Kidney tubule cell (primary cell): ENCODE data around the gene PILRA.
"Not testable (repeated sequence)": the region's sequence is repeated elsewhere in the genome, so short reads cannot be mapped to it uniquely, and the experiment has no call there.

ENCODE experiments used
- DNase-seq: peaks from one replicate; pipeline ENCODE4 v3.0.0-alpha.2; 2018; ENCODE audit warnings: low spot score

PILRA gene

DNA sequence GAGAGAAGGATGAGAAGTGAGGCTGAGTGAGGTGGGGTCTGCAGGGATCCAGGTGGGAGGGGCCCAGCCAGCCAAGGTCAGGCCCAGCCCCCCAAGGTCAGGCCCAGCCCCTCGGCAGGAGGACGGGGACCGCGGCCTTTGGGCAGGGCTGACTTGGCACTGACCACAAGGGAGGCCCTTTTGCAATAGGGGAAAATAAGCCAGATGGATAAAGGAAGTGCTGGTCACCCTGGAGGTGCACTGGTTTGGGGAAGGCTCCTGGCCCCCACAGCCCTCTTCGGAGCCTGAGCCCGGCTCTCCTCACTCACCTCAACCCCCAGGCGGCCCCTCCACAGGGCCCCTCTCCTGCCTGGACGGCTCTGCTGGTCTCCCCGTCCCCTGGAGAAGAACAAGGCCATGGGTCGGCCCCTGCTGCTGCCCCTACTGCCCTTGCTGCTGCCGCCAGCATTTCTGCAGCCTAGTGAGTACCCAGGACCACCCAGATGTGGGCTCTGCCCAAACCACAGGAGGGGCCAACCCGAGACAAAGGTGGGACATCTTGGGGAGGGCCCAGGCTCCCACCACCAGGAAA, at the start of gene PILRA:
Gene PILRA, plus strand, starts transcription at position 227 of the 571 bp plus-strand sequence. Its CDS starts 170 bp downstream, at position 397.
- DNase-seq, result no peak

DNA sequence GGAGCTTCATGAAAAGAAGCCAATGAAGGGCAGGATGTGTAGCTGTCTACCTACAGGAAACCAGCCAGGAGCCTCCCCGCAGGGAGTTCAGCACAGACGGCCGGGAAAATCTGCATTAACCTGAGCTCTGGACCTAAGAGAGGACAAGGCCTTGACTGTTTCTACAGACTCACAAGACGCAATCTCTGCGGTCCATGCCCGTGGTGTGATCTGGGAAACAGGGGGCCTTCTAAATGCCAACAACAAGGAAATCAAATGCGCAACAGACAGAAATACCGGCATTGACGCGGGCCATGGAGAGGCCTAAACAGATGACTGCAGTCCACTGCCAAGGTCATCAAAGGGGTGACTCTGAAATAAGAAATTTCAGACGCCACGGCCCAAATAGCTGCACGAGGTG, 49.1 kb upstream of the PILRA start:
- DNase-seq, result not testable (repeated sequence)

DNA sequence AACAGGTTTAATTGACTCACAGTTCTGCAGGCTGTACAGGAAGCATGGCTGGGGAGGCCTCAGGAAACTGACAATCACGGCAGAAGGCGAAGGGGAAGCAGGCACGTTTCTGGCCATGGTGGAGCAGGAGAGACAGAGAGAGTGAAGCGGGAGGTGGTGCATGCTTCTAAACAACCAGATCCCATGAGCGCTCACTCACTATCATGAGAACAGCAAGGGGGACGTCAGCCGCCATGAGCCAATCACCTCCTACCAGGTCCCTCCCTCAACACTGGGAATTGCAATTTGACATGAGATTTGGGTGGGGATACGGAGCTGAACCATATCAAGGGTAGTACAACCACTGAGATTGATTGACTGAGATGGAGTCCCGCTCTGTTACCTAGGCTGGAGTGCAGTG, 47.6 kb upstream of the PILRA start:
- DNase-seq, result not testable (repeated sequence)

DNA sequence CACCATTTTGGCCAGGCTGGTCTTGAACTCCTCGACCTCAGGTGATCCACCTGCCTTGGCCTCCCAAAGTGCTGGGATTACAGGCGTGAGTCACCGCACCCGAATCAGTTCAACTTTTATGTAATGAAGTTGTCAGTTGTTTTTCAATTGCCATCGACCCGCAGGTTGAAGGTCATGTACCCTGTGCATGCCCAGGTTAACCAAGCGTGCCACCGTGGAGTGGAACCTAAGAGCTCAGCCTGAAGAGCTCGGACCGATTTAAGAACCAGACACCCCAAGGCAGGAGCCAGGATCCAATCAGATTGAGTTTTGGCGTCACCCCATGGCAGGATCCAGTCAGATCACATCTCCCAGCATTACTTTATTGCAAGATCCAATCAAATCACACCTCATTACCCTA, 46.4 kb upstream of the PILRA start:
- not testable (repeated sequence) for DNase-seq

DNA sequence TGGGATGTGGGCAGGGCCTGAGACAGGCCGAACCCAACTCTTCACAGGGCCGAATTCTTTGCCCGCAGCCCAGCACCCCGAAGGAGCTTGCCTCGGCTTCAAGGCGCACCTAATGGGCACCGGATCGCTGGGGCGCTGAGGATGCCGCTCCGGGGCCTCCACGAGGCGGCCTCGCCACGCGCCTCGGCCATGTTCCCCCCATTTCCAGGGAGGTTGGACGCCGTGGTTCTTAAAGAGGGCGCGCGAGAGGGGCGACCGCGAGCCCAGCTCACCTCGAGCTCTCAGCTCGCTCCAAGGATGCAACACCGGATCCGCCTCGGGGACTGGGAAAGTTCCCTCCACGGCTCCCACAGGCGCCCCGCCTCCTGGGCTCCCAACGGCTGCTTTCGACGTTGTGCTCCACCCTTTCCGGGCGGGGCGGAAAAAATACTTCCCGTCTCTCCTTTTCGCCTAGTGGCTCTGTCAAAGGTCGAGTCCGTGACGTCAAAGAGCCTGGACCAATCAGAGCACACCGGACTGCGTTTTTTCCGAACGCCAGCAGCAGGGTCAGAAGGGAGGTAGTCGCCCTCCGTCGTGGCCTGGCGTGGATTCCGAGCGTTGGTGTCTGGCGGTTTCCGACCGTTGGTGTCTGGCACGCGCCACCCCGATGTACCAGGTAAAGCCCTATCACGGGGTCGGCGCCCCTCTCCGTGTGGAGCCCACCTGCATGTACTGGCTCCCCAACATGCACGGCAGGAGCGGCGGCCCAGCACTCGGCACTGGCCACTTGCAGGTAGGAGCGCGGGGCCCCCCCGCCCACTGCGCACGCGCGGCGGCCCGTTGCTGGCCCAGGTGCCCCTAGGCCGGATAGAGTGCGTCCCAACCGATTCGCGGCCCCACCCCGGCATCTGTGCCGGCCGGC, 37.5 kb upstream of the PILRA start:
- peak; percentile 94 for DNase-seq

DNA sequence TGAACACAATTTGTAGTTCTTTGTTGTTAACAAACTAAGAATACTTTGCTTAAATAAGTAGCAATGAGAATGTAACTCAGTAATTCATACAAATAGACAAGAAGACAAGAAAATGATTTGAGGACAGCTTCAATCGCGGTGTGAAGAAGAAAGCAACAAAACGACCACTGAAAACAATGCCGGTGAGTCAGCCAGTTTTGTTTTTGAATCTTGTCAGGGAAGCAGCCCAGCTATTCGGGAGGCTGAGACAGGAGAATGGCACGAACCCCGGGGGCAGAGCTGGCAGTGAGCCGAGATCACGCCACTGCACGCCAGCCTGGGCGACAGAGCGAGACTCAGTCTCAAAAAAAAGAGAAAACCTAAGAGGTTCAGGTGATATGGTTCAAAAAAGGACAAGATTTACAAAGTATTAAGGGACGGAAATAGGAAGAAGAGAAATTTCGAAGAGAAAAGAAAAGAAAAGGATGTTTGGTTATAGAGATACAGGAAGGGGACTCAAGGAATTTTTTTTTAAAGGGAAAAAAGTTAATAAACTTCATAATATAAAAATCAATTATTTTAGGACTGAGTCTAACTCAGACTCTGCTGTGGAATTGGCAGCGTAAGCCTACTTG, 35.1 kb upstream of the PILRA start:
- DNase-seq, result peak; percentile 87

GRCh38 chr7:100341286-100341685, 32.0 kb upstream of the PILRA start:
- peak; percentile 58 for DNase-seq

DNA sequence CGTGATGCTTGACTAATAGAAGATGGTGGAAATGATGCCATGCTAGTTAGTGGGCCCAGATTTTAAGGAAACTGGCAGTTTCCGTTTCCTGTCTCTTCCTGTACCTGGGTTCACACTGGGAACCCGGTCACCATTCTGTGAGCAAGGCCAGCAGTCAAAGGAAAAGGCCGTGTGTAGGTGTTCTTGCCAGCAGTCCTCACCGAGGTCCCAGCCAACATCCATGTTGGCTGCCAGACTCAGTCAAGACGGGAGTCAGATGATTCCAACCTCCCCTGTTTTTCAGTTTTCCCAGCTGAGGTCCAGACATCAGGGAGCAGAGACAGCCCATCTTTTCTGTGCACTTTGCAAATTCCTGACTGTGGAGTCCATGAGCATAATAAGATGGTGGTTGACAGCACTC, 30.5 kb upstream of the PILRA start:
- DNase-seq, result no peak

GRCh38 chr7:100344124-100344559, 29.1 kb upstream of the PILRA start:
- not testable (repeated sequence) for DNase-seq

DNA sequence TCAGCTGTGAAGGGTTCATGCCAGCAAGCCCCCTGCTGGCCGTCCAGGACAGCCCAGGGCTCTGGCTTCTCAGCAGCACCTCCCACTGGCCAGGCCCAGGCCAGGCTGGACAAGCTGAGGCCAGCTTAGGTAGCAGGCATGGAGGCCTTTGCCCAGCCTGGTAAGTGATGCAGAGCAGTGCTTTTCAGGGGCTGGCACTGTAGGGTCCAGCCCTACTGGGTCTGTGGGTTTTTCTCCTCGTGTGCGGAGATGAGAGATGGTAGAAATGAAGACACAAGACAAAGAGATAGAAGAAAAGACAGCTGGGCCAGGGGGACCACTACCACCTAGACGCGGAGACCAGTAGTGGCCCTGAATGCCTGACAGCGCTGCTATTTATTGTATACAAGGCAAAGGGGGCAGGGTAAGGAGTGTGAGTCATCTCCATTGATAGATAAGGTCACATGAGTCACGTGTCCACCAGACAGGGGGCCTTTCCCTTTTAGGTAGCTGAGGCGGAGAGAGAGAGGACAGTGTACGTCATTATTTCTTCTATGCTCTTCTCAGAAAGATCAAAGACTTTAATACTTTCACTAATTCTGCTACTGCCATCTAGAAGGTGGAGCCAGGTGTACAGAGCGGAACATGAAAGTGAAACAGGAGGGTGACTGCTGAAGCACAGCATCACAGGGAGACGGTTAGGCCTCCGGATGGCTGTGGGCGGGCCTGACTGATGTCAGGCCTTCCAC, 28.6 kb upstream of the PILRA start:
- peak; percentile 77 for DNase-seq

GRCh38 chr7:100345288-100345672, 28.0 kb upstream of the PILRA start:
- DNase-seq, result peak; percentile 56

- no peak for DNase-seq
These were observed 26.4 kb upstream of the PILRA start for GRCh38 chr7:100346921-100347320.

DNA sequence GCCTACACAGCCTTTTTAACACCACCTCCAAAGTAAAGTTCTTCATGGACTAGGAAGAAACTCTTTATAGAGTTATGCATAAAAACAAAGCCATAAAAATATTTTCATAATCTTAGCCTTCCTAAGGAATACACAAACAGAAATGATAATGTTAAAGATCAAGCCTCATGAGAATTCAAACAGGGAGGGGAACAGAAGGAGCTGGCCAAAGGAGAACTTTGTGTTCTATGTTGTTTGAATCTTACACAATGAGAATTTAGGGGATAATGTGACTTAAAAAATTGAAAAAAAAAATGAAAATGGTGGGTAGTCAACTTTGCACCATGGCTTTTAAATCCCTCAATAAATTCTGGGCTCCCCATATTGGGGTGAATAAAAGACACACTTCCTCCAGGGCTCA, 24.5 kb upstream of the PILRA start:
- DNase-seq, result no peak

GRCh38 chr7:100349757-100350156, 23.5 kb upstream of the PILRA start:
- DNase-seq, result no peak

DNA sequence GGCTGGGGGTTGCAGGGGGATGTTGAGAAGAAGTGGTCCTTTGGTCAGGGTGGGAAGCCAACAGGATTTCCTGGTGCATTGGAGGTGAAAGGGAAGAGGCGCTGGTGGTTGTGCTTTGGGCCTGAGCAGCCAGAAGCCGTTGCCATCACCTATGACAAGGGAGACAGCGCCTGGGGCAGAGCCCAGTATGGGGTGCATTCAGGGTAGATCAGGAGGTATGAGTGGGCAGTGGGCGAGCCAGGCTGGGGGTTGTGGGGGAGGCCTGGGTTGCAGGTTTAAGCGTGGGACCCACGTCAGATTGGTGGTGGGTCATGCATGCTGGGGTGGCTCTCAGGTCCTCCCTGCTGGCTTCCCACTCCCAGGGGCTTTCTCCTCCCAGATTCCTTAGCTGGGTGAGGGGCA, 21.6 kb upstream of the PILRA start:
- no peak for DNase-seq

GRCh38 chr7:100352230-100352781, 21.0 kb upstream of the PILRA start:
- not testable (repeated sequence) for DNase-seq

GRCh38 chr7:100352984-100353684, 20.2 kb upstream of the PILRA start:
- DNase-seq, result no peak

DNA sequence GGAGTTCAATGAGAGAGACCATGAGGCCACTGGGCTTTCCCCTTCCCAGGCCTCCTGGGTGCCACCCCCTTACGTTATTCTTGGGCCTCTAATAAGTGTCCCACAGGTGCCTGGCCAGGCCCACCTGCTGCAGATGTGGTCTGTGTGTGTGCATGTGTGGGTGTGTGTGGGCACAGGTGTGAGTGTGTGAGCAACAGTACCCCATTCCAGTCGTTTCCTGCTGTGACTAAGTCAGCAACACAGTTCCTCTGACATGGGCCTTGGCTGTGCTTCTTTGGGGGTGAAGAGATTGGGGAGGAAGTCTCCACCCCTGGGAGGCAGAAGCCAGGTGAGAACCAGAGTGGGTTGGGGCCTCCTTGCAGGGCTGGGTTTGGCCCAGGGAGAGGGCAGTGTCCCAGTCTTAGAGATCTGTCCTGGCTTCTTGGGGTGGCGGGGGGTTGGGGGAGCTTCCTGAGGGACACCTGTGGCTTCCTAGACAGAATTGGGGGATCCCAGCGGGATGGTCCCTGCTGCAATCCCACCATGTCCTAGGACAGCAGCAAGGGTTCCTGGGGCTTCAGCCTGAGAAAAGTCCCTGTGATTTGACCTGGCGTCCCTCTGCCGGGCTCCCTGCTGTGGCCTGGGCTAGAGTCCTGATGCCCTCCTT, 19.5 kb upstream of the PILRA start:
- DNase-seq, result no peak

GRCh38 chr7:100356416-100357068, 16.7 kb upstream of the PILRA start:
- no peak for DNase-seq

GRCh38 chr7:100357131-100357561, 16.1 kb upstream of the PILRA start:
- no peak for DNase-seq
